Central memory CD8-positive, alpha-beta T cell (primary cell): ENCODE measurements around the gene RAB31.

ENCODE experiments used
- ATAC-seq: fragments of 150-1000 bp; cut with Tn5 transposase; replicated peaks from 2 replicates; pipeline ENCODE4 v1.10.0; 2022; ENCODE audit warnings: mild to moderate bottlenecking, moderate FRiP score, moderate number of reproducible peaks; ENCODE audit not compliant: poor library complexity, severe bottlenecking; ENCODE audit errors: extremely low read depth
- DNase-seq, 2 donors: peaks; one replicate each; pipeline ENCODE4 v3.0.0; 2021; ENCODE audit warnings: low spot score in 2 of 2
- H3K27ac Mint-ChIP-seq: one replicate; pipeline ENCODE4 v1.8.0; 2022; ENCODE audit warnings: low read depth, mild to moderate bottlenecking, moderate library complexity, mixed read lengths
- H3K27me3 Mint-ChIP-seq: one replicate; pipeline ENCODE4 v1.8.0; 2022; ENCODE audit warnings: mixed read lengths
- H3K36me3 Mint-ChIP-seq: one replicate; pipeline ENCODE4 v1.8.0; 2022; ENCODE audit warnings: mild to moderate bottlenecking, moderate library complexity, mixed read lengths; ENCODE audit not compliant: insufficient read depth
- H3K4me1 Mint-ChIP-seq: one replicate; pipeline ENCODE4 v1.8.0; 2022; ENCODE audit warnings: mixed read lengths
- H3K4me3 Mint-ChIP-seq: one replicate; pipeline ENCODE4 v1.8.0; 2022; ENCODE audit warnings: mild to moderate bottlenecking, moderate library complexity, mixed read lengths
- H3K9me3 Mint-ChIP-seq: one replicate; pipeline ENCODE4 v1.8.0; 2022; ENCODE audit warnings: mixed read lengths

RAB31 gene

DNA sequence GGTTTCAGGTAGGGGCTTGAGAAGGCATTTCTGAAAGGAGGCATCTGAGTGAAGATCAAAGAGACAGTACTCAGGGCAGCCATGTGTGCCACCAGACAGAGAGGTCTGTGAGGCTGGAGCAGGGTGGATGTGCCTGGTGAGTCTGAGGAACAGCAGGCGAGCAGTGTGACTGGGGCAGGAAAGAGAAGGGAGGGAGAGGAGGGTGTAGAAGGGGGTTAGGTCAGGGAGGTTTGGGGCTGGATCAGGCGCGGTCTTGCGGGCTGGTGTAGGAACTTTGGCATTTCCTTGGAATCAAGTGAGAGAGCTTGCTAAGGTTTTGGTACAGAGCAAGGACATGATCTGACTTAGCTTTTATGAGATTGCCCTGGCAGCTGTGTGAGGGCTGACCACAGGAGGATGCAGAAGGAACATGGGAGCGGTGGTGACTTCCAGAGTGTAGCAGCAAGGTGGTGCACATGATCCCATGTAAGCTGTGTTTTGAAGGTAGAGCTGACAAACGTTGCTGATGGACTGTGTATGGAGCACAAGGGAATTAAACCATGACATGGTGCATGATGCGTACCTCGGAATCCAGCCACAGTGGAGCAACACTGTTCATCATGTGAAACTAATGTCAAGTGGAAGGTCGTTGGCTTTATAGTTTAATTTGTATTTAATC lies 13.9 kb downstream of the RAB31 start:
- Mint-ChIP-seq H3K27ac (no peak overlapping the region), H3K4me1 (no peaks in the 10 kb centered on the region), H3K27me3 (peaks cover 23% of the 10 kb centered on the region), H3K36me3 (peaks cover 2% of the 10 kb centered on the region), H3K4me3 (no peak overlapping the region), H3K9me3 (no peaks in the 10 kb centered on the region)
- DNase-seq (no peak), ATAC-seq (no peak)

DNA sequence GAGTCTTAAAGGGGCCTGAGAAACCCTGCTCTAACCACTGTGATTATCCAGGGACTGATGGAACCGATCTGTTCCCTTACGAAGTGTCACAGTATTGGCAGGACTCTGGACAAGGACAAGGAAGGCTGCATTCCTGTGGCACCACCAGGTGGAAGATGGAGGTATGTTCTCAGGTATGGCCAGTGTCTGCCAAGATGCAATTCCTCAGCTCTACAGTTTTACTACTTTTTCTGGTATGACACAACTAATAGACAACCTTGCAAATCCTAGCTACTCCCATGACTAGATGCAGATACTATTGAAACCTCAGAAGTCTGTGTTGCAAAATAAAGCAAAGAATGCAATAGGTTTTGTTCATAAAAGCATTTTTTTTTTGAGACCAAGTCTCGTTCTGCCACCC lies 14.6 kb downstream of the RAB31 start:
- H3K4me3 Mint-ChIP-seq = no peak overlapping the region
- no peaks in the 10 kb centered on the region for H3K36me3 Mint-ChIP-seq
- H3K27ac Mint-ChIP-seq = no peak overlapping the region
- ATAC-seq (no peak), DNase-seq (no peak)
- H3K27me3 Mint-ChIP-seq = peaks cover 16% of the 10 kb centered on the region
- no peaks in the 10 kb centered on the region for H3K4me1 Mint-ChIP-seq
- H3K9me3 Mint-ChIP-seq = no peaks in the 10 kb centered on the region

DNA sequence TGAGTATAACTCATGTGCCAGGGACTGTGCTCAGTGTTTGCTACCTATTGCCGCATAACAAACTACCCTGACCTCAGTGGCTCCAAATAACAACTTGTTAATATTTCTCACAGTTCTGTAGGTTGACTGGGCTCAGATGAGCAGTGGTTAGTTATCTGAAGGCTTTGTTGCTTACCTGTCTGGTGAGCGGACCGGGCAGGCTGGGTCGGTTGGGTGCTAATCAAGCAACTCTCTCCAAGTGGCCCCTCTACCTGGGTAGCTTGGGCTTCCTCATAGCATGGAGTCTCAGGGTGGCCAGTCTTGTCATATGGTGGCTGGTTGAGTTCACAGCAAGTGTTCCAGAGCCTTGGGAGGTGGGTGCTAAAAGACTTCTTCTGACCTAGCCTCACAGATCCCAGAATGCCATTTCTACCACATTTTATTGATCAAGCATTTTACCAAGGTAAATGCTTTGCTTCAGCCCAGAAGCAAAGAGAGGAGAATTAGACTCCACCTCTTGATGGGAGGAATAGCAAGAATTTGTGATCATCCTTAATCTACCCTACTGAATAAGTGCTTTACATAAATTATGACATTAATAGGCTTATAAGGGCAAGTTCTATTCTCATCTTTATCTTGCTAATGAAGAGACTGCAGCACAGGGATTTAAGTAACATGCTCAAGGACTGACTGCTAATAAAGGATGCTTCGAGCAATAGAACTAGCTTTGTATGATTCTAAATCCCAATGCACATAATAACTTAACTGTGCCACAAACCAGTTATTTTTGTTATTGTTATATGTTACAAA lies 16.9 kb downstream of the RAB31 start:
- Mint-ChIP-seq H3K4me1 (no peaks in the 10 kb centered on the region), H3K4me3 (no peak overlapping the region), H3K27me3 (peaks cover 3% of the 10 kb centered on the region), H3K9me3 (no peaks in the 10 kb centered on the region), H3K27ac (no peak overlapping the region), H3K36me3 (no peaks in the 10 kb centered on the region)
- DNase-seq (no peak), ATAC-seq (no peak)

DNA sequence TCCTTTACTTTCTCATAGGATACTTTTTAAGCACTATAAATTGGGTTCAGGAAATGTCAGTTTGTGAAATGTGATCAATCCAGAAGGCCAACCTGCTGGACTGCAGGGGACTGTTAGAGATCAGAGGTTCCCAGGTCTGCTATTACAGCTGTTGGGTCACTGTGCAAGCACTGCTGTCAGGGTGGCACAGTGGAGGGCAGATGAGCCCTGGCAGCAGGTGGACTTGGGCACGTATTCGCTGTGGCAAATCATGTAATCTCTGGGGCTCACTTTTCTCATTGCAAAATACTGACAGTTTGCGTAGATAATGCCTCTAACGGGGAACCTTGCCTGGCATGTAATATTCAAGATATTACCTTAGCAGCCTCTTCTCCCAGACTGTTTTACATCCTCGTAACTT lies 18.1 kb downstream of the RAB31 start:
- no peak overlapping the region for H3K4me3 Mint-ChIP-seq
- ATAC-seq (no peak), DNase-seq (no peak)
- H3K27ac Mint-ChIP-seq = no peak overlapping the region
- H3K27me3 Mint-ChIP-seq = peaks cover 11% of the 10 kb centered on the region
- no peaks in the 10 kb centered on the region for H3K9me3 Mint-ChIP-seq
- H3K4me1 Mint-ChIP-seq = no peaks in the 10 kb centered on the region
- no peaks in the 10 kb centered on the region for H3K36me3 Mint-ChIP-seq

DNA sequence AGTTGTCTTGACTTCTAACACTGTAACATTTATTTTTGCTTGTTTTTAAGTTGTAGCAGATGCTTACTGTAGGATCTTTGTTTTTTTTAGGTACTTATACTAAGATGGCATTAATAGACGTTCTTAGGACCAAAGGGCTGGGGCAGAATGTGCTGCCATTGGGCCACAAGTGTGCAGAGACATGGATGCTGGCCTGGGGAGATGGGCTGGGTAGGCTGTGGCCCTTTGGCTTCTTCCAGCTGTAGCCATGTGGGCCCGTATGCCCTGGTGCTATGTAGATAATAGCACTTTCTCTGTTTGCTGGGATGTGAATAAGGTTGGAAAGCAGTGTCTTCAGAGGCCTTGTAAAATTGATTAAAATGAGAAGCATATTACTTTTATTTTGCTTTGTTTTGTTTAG lies 18.8 kb downstream of the RAB31 start:
- ATAC-seq = no peak
- Mint-ChIP-seq H3K27me3 (peaks cover 19% of the 10 kb centered on the region), H3K27ac (no peak overlapping the region), H3K36me3 (no peaks in the 10 kb centered on the region), H3K9me3 (no peaks in the 10 kb centered on the region), H3K4me1 (no peaks in the 10 kb centered on the region), H3K4me3 (no peak overlapping the region)
- no peak for DNase-seq

DNA sequence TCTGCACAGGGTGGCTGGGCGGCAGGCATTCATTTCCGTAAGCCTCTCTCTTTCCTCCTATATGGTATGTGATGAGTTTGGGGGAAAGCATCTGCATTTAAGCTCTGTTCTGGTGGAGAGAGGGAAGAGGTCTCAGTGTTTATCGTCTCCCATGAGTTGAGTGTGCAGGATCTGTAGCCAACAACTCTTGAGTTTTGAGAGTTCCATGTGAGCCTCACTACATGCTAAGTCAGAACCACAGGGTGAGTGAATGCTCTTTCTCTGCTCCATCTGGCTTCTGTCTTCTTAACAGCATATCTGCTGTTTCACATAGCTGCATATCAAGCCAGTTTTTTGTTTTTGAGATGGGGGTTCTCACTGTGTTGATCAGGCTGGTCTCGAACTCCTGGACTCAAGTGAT lies 22.7 kb downstream of the RAB31 start:
- Mint-ChIP-seq H3K4me3 (no peak overlapping the region), H3K27ac (no peak overlapping the region), H3K4me1 (peaks cover 6% of the 10 kb centered on the region), H3K36me3 (no peaks in the 10 kb centered on the region), H3K27me3 (peaks cover 46% of the 10 kb centered on the region), H3K9me3 (no peaks in the 10 kb centered on the region)
- ATAC-seq = no peak
- no peak for DNase-seq

DNA sequence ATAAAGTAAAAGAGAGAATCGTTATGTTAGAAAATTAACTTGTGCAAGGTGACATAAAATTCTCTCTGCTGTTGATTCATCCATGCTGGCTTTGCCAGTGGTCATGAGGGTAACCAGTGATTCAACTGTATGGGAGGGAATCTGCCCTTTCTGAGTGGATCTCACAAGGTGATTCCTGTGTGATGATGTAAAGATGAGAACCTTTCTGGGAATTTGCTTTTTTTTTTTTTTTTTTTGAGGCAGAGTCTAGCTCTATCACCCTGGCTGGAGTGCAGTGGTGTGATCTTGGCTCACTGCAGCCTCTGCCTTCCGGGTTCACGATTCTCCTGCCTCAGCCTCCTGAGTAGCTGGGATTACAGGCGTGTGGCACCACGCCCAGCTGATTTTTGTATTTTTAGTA lies 23.3 kb downstream of the RAB31 start:
- H3K27ac Mint-ChIP-seq = no peak overlapping the region
- no peaks in the 10 kb centered on the region for H3K36me3 Mint-ChIP-seq
- H3K4me3 Mint-ChIP-seq = no peak overlapping the region
- H3K9me3 Mint-ChIP-seq = no peaks in the 10 kb centered on the region
- ATAC-seq (no peak), DNase-seq (no peak)
- H3K27me3 Mint-ChIP-seq = peaks cover 46% of the 10 kb centered on the region
- H3K4me1 Mint-ChIP-seq = peaks cover 6% of the 10 kb centered on the region

DNA sequence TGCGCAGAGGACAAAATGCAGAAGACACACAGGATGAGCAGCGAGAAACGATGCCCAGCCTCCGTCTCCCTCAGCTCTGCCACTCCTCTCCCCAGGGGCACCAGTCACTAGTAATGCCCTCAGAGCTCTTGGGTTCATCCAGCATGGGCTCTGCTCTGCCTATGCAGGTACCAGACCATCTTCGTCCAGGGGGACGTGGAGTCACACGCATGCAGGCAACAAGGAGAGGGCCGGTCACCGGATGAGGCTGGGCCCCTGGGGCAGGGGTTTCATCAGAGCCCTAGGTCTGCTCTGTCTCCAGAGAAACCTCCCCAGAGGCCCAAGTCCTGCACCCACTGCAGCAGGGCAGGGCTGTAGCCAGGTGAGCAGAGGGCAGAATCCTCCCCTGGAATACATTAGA lies 23.9 kb downstream of the RAB31 start:
- Mint-ChIP-seq H3K9me3 (no peaks in the 10 kb centered on the region), H3K27me3 (peaks cover 46% of the 10 kb centered on the region), H3K4me3 (no peak overlapping the region), H3K27ac (no peak overlapping the region), H3K36me3 (no peaks in the 10 kb centered on the region), H3K4me1 (peaks cover 6% of the 10 kb centered on the region)
- ATAC-seq (no peak), DNase-seq (no peak)

DNA sequence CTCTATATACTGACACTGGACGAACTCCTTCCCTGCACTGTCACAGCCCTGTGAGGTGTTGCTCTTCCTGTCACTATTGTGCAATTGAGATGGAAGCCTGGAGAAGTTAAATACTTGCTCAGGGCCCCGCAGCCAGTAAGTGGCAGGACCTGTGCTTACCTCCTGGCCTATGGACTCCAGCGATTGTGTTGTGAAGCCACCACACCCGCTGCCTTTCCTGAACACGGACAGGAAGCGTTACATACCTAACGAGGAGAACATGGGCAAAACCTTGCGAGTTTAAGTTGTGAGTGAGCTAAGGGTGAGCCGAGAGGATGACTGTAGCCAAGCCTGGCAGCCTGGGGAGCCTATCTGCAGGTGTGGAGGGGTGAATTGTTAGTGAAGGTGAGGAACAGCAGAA lies 26.1 kb downstream of the RAB31 start:
- no peaks in the 10 kb centered on the region for H3K36me3 Mint-ChIP-seq
- no peak overlapping the region for H3K4me3 Mint-ChIP-seq
- DNase-seq = no peak
- no peak for ATAC-seq
- H3K27ac Mint-ChIP-seq = no peak overlapping the region
- peaks cover 57% of the 10 kb centered on the region for H3K27me3 Mint-ChIP-seq
- peaks cover 6% of the 10 kb centered on the region for H3K4me1 Mint-ChIP-seq
- H3K9me3 Mint-ChIP-seq = no peaks in the 10 kb centered on the region

DNA sequence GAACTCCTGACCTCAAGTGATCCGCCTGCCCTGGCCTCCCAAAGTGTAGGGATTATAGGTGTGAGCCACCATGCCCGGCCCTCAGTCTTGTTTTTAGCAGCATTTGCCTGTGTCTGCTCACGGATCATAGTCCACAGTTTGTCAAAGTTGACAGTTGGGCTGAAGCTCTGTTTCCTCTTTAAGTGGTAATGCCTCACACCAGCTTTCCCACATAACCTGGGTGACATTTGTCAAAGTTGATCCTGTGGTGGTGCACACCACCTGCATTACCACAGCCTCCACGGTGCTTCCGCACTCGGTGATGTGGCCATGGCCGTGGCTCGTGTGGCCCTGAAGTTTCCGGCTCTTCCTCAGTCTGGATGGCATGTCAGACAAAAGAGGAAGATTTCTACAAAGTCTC lies 27.1 kb downstream of the RAB31 start:
- Mint-ChIP-seq H3K27me3 (peaks cover 60% of the 10 kb centered on the region), H3K4me1 (peaks cover 6% of the 10 kb centered on the region), H3K4me3 (no peak overlapping the region), H3K9me3 (no peaks in the 10 kb centered on the region), H3K27ac (no peak overlapping the region), H3K36me3 (peaks cover 2% of the 10 kb centered on the region)
- no peak for DNase-seq
- ATAC-seq = peak; percentile 40

DNA sequence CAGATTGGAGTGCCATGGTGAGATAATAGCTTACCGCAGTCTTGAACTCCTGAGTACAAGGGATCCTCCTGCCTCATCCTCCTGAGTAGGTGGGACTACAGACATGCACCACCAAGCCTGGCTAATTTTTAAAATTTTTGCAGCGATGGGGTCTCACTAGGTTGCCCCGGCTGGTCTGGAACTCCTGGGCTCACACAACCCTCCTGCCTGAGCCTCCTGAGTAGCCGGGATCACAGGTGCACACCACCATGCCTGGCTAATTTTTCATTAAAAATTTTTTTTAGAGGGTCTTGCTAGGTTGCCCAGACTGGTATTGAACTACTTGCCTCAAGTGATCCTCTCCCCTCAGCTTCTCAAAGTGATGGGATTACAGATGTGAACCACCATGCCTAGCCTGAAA lies 27.8 kb downstream of the RAB31 start:
- no peak for ATAC-seq
- no peak for DNase-seq
- Mint-ChIP-seq H3K4me1 (peaks cover 6% of the 10 kb centered on the region), H3K27ac (no peak overlapping the region), H3K36me3 (peaks cover 2% of the 10 kb centered on the region), H3K4me3 (no peak overlapping the region), H3K27me3 (peaks cover 54% of the 10 kb centered on the region), H3K9me3 (no peaks in the 10 kb centered on the region)

DNA sequence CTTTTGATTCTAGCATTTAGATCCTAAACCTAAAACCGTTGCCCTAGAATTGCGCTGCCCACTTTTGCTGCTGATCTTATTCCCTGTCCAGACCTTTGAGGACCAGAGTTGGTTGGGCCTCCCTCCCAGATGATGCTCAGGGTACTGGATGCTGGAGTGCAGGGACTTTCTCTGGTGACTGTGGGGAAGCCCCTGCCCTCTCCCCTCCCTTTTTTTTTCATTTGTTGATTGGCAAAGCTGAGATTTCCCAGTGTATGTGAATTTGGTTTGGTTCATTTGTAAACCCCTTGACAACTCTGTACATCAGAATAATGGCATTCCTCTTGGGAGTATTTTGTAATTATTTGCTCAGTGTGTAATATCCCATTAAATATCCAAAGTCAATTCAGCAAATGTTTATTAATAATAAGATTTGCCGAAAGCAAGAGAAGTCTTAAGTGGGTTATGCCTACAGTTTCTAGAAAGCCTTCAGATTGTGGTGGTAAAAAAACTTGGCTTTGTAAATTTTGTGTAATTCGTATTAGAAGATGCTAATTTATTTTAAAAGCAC lies 28.3 kb downstream of the RAB31 start:
- H3K36me3 Mint-ChIP-seq = peaks cover 2% of the 10 kb centered on the region
- no peak for DNase-seq
- H3K27ac Mint-ChIP-seq = no peak overlapping the region
- H3K9me3 Mint-ChIP-seq = no peaks in the 10 kb centered on the region
- H3K4me1 Mint-ChIP-seq = peaks cover 6% of the 10 kb centered on the region
- no peak overlapping the region for H3K4me3 Mint-ChIP-seq
- peaks cover 49% of the 10 kb centered on the region for H3K27me3 Mint-ChIP-seq
- no peak for ATAC-seq

DNA sequence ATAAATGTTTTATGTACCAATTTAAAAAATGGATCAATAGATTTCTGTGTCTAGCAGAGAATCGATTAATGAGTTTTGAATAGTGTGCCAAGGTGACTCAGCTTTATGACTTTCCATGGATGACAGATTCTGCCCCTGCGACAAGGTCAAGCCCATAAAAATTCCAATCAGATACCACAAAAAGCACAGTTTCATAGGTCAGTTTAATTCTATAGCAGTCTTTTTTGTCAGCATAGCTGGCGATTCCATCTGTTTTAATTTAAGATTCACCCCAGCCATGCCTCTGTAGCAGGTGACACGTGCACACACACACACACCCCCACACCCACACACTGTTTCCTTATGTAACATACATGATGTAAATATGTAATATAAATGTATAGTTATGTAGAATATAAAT lies 28.9 kb downstream of the RAB31 start:
- Mint-ChIP-seq H3K36me3 (peaks cover 2% of the 10 kb centered on the region), H3K9me3 (no peaks in the 10 kb centered on the region), H3K4me1 (peaks cover 6% of the 10 kb centered on the region), H3K4me3 (no peak overlapping the region), H3K27ac (no peak overlapping the region), H3K27me3 (peaks cover 47% of the 10 kb centered on the region)
- ATAC-seq = no peak
- DNase-seq = no peak
